Adrenal gland (tissue), 12 donors: ENCODE measurements around the gene ZNF581. TPM values are rescaled to one million over a fixed set of nuclear protein-coding genes. Genes with fewer than 3 reads are reported as not detected.

Experiments
- DNase-seq, 7 donors: peaks; one replicate each; pipeline ENCODE4 v3.0.0-alpha.2; 2019 to 2020
- H3K27ac ChIP-seq, 5 donors: fragments of 200-600 bp; sonication (generic) in 4 of 5; 1 replicate in 3 of 5; 2 replicates in 2 of 5; pipeline versions ENCODE4 v1.5.1 to v1.8.0; 2016 to 2020; ENCODE audit warnings: mild to moderate bottlenecking in 1 of 5
- H3K27me3 ChIP-seq: fragments of 200-600 bp; 2 replicates; pipeline ENCODE4 v1.8.0; 2021
- H3K36me3 ChIP-seq, 2 donors: fragments of 200-600 bp; replicated peaks in 1 of 2; 1 replicate in 1 of 2; 2 replicates in 1 of 2; pipeline versions ENCODE4 v1.5.1 to v1.8.0; 2018 to 2022
- H3K4me1 ChIP-seq, 2 donors: fragments of 200-600 bp; replicated peaks in 1 of 2; 1 replicate in 1 of 2; 2 replicates in 1 of 2; pipeline versions ENCODE4 v1.5.1 to v1.8.0; 2018 to 2021
- H3K4me3 ChIP-seq, 4 donors: fragments of 200-600 bp; sonication (generic) in 3 of 4; one replicate each; pipeline ENCODE4 v1.5.1; 2016 to 2018
- H3K9me3 ChIP-seq, 3 donors: fragments of 200-600 bp; sonication (generic) in 1 of 3; replicated peaks in 1 of 3; 1 replicate in 2 of 3; 2 replicates in 1 of 3; pipeline versions ENCODE4 v1.5.1 to v1.8.0; 2016 to 2021
- CTCF ChIP-seq, 6 experiments: fragments of 450-650 bp in 4 of 6; fragments of 200-600 bp in 2 of 6; sonication (generic) in 1 of 6; IDR thresholded peaks; 1 replicate in 5 of 6; 2 replicates in 1 of 6; pipeline versions ENCODE4 v1.5.1 to v1.8.0; 2016 to 2021; ENCODE audit warnings: antibody characterized with exemption in 6 of 6, mild to moderate bottlenecking in 2 of 6, moderate library complexity in 1 of 6
- POLR2A ChIP-seq, 2 donors: fragments of 450-650 bp; IDR thresholded peaks; one replicate each; pipeline ENCODE4 v1.6.1; 2017; ENCODE audit warnings: antibody characterized with exemption in 2 of 2, mild to moderate bottlenecking in 2 of 2, moderate library complexity in 1 of 2
- WGBS, 4 donors: extraction: QIAGEN DNeasy Blood & Tissue Kit in 2 of 4; methylation state at CpG; one replicate each; pipeline versions ENCODE4 v1.1.5 to v1.1.7; 2013 to 2017; 5-methylcytosine and 5-hydroxymethylcytosine counted together
- intact Hi-C, 2 donors: fragments of 100-400 bp; cut with DNase I; formaldehyde crosslinking; loops; one replicate each; pipeline versions ENCODE4 v1.14.1 to v1.15.0; 2022 to 2023
- polyA plus RNA-seq, 3 donors: library from polyadenylated mRNA; stranded (reverse); fragments of 200-250 nt in 2 of 3; fragments of 350-450 nt in 1 of 3; fragmentation: Illumina TruSeq in 1 of 3; extraction: RNeasy Lipid Tissue Mini Kit (QIAGEN cat#74804) in 1 of 3; gene quantifications; one replicate each; pipeline ENCODE4 v1.2.3, GENCODE V29; 2013 to 2014
- total RNA-seq, 9 donors: library from RNA; depleted of rRNA in 4 of 9; stranded (reverse); fragments of >200 nt in 4 of 9; fragments of 120-200 nt in 1 of 9; fragmentation: NEBNext Ultra II Directional in 1 of 9; extraction: Animal tissue kit (Norgen Biotek cat#: 25700) in 1 of 9; gene quantifications; one replicate each; pipeline versions ENCODE4 v1.1.0 to v1.2.4, GENCODE V29; 2013 to 2023
- donor health status: healthy with polysubstance abuse.
- donor health status: Bipolar disorder and iron deficiency.
- donor health status: DM: yes; HTN: yes; CAD: no.
- donor health status: DM: no; HTN: no; CAD: no.
- donor health status: DM: no; HTN: no; CAD: no.
- donor health status: DM: yes; HTN: yes; CAD: no.

Gene ZNF581
- total and polyA plus RNA-seq, 12 donors: 8.7 to 55.7 (median 22.7) TPM

GRCh38 chr19:55618426-55618825, 25.0 kb upstream of the ZNF581 start:
- TF ChIP-seq POLR2A (IDR thresholded peaks at IDR 0.05): no peak
- TF ChIP-seq CTCF (IDR thresholded peaks at IDR 0.05): no peak
- no peak overlapping the region for H3K4me3 ChIP-seq
- peaks cover 0 to 17% of the 10 kb centered on the region in 2 donors for H3K4me1 ChIP-seq
- no peak for DNase-seq
- no peaks in the 10 kb centered on the region for H3K27me3 ChIP-seq
- H3K9me3 ChIP-seq: no peaks in the 10 kb centered on the region
- WGBS, 4 donors: 80 to 88% (median 86%) methylated on average over 7 of the region's 7 CpGs
- H3K27ac ChIP-seq: peak overlapping the region in 1 of 5 donors; percentile 65
- H3K36me3 ChIP-seq: peaks cover 0 to 38% of the 10 kb centered on the region in 2 donors
- intact Hi-C loops: no loop called here

GRCh38 chr19:55619286-55619685, 24.2 kb upstream of the ZNF581 start:
- no peak for DNase-seq
- TF ChIP-seq POLR2A (IDR thresholded peaks at IDR 0.05) (no peak), CTCF (IDR thresholded peaks at IDR 0.05) (peak in 2 of 6 experiments; percentile 14 to 18)
- Histone ChIP-seq H3K4me1 (peaks cover 0 to 23% of the 10 kb centered on the region in 2 donors), H3K27me3 (no peaks in the 10 kb centered on the region), H3K36me3 (peaks cover 0 to 38% of the 10 kb centered on the region in 2 donors), H3K27ac (peak overlapping the region in 2 of 5 donors; percentile 10 to 66), H3K9me3 (no peaks in the 10 kb centered on the region), H3K4me3 (no peak overlapping the region)
- 55 to 68% (median 61%) methylated on average over 3 of the region's 3 CpGs for whole genome bisulfite sequencing, 4 donors
- intact Hi-C loops: no loop called here

- WGBS, 4 donors: 88 to 89% (median 89%) methylated on average over 12 of the region's 12 CpGs
- H3K27me3 ChIP-seq: no peaks in the 10 kb centered on the region
- H3K27ac ChIP-seq: peak overlapping the region in 1 of 5 donors; percentile 14
- peaks cover 0 to 28% of the 10 kb centered on the region in 2 donors for H3K4me1 ChIP-seq
- peaks cover 0 to 32% of the 10 kb centered on the region in 2 donors for H3K36me3 ChIP-seq
- H3K4me3 ChIP-seq: no peak overlapping the region
- no peak for TF ChIP-seq POLR2A (IDR thresholded peaks at IDR 0.05)
- no peak for TF ChIP-seq CTCF (IDR thresholded peaks at IDR 0.05)
- intact Hi-C loops: no loop called here
- no peaks in the 10 kb centered on the region for H3K9me3 ChIP-seq
- peak in 1 of 7 donors; percentile 53 for DNase-seq
Observed at GRCh38 chr19:55620410-55621204, 22.8 kb upstream of the ZNF581 start.

GRCh38 chr19:55621205-55621672, 22.2 kb upstream of the ZNF581 start:
- WGBS, 4 donors: 73 to 90% (median 79%) methylated on average over 6 to 9 of the region's 9 CpGs
- Histone ChIP-seq H3K4me3 (no peak overlapping the region), H3K4me1 (peaks cover 0 to 28% of the 10 kb centered on the region in 2 donors), H3K27ac (no peak overlapping the region), H3K9me3 (no peaks in the 10 kb centered on the region), H3K36me3 (peaks cover 0 to 26% of the 10 kb centered on the region in 2 donors), H3K27me3 (no peaks in the 10 kb centered on the region)
- peak in 3 of 7 donors; percentile 7 to 54 (median 21) for DNase-seq
- intact Hi-C loops: no loop called here
- TF ChIP-seq POLR2A (IDR thresholded peaks at IDR 0.05) (no peak), CTCF (IDR thresholded peaks at IDR 0.05) (no peak)
